CMK (cell line): ENCODE data around the gene SEZ6L.

Source experiments
- DNase-seq: peaks from one replicate; pipeline ENCODE4 v3.0.0-alpha.2; 2010; ENCODE audit warnings: low read depth

The SEZ6L gene

DNA sequence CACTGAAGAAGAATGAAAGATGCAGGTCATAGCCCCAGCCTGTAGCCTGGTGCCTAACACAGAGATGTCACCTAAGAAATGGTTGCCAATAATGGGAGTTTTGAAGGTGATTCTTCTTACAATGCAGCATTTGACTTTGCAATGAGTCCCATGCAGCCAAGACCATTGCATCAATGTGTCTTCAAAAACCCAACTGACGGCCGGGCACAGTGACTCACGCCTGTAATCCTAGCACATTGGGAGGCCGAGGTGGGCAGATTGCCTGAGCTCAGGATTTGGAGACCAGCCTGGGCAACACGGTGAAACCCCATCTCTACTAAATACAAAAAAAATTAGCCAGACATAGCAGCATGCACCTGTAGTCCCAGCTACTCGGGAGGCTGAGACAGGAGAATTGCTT, 170.5 kb downstream of the SEZ6L start:
- no peak for DNase-seq

DNA sequence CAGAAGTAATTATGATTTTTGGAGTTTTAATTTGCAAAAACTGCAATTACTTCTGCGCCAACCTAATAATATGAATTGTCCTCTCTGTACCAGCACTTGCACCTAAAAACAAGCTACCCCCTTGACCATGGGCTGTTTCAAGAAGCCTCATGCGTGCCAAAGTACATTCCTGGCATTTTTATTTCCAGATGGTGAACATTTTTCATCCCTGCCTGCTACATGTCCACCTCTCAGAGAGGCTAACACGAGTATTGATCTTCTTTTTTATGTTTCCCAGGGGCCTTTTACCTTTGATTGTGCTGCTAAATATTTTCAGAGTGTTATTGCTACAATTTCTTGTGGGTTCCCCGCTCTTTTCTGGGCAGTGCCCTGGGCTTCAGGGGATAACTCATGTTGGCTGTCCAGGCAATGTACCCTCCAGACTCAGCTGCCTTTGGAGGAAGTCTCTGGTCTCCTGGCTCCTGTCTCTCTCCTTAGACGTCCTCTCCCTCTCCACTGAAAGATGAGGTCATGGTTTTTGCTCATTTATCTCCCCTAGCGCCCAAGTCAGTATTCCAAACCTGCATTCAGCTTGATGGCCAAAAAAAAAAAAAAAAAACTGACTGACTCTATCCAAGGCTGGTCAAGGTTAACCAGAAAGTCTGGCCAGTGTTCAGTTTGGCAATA, 173.6 kb downstream of the SEZ6L start:
- no peak for DNase-seq

DNA sequence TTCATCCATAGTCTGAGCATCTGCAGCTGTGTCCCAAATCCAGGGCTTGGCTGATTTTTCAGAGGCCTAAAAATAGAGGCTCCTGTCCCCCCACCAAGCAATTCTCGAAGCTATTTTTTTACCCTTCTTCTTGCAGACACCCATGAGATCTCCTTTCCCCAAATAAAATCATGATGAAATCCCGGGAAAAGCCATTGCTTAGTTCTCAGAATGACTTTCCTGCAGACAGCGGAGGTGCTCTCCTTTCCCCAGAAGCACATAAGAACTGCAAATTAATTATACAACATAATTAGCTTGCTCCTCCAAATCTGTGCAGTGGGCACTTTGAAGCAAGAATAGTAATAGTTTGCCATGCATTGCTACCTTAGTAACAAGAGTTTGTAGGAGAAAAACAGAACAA, 176.2 kb downstream of the SEZ6L start:
- DNase-seq, result no peak

DNA sequence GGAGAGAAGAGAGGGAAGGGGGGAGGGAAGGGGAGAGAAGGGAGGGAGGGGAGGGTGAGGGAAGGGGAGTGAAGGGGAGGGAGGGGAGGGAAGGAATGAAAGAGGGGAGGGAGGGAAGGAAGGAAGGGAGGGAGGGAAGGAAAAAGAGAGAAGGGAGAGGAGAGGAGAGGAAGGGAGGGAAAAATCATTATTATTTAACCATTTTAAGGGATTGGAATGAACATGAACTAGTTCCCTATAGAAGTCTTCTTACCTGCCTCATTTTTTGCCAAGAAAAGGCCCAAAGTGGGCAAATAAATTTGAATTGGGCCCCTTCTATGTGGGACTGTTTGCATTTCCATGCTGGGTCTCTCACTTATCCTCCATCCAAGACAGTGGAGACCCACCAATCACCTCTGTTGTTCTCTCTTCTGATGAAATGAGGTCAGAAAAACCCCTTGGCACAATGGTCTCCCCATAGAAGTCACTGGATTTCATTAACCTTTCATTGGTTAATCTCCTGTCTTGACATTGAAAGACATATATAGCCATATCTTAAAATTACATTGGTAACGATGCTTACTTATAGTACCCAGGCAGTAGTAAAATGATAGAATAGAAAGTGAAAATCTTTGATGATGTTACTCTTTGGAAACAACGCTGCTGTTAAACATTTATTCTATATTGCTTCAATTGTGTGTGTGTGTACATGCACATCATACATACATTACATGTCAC, 179.7 kb downstream of the SEZ6L start:
- no peak for DNase-seq

DNA sequence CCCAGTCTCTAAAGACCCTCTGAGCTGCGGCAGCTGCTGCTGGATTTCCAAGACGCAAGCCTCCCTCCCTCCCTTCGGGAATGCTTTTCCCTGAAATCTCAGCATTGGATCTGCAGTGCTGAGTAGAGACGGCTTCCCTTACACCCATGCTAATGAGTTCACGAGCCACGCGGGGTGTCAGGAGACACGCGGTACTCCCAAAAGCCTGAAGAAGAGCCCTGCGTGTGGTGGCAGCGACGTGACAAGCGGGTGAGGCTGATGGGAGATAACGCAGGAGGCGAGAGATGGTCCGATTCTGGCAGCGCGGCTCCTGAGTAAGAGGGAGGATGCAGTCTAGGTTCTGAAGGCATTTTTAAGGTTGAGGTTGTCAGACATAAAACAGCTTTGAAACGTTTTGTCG, 185.4 kb downstream of the SEZ6L start:
- DNase-seq, result no peak

DNA sequence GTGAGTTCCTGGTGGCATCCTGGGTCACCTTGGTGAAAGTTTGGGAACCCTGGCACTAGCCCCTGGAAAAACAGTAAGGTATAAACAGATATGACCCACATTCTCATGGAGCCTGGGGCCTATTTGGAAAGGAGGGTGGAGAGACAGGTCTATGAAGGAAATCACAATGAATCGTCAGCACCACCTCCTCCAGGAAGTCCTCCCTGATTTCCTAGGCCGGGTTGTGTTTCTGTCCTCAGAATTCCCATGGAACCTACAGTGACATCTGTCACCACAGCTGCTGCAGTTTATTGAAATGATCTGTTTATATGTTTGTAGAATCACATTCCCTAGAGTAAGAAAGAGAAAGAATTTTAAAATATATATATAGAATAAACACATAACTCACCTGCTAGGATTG, 188.0 kb downstream of the SEZ6L start:
- DNase-seq, result no peak

DNA sequence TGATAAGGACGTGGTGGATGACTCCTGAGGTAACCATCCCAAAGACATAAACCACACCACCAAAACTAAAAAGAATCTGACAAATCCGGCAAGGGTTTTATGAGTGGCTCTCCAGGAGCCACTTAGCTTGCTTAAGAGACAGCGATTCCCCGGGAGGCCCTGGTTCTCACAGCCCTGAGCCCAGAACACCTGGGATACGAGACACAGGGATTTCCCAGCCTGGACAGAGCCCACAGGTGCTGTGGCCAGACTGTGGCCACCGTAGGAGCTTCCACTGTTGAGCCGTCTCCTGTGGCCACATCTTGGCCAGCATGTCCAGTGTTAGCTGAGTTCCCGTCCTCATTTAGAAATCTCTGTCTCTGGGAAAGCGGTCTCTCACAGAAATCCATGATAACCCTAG, 188.6 kb downstream of the SEZ6L start:
- no peak for DNase-seq

DNA sequence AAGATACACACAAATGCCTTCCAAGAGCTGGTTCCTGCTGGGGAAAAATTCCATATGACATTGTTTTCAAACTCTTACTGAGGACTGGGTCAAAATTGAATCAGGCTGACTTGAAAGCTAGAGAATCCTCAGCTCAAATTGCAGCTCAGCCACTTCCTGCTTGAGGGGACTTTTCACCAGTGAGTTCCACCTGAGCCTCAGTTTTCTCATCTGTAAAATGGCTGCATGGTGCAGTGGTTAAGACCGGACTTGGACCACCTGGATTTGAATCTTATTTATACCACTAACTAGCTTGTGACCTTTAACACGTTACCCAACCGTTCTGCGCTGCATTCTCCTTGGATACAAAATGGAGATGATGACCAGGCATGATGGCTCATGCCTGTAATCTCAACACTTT, 189.9 kb downstream of the SEZ6L start:
- no peak for DNase-seq

DNA sequence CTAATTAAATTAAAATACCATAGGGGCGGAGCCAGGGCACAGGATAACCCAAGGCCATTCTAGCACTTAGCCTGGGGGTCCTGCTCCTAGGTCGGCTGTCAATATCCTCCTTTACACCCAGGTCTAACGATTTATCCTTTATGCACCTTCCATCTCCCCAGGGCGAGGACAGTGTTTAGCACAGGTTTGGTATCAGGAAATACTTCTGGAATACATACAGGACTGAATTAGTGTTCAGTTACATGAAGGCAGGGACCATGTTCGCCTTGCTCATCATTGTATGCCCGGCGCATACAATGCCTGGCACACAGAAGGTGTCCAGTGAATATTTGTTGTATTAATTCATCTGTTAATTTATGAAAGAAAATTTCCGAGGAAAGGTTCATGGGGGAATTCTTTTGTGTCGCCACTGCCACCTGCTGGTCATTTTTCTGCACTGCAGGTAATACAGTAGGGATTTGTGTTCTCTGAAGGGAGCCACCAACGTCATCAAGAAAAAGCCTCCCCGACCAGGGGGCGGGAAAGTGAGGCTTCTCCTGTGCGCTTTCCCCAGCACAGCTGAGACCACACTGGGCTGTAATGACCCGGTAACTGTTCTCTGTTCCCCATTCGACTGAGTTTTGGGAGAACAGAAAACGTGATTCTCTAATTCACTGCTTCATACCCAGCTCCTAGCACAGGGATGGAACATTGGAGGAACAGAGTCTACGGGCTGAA, 191.1 kb downstream of the SEZ6L start:
- DNase-seq, result peak; percentile 42

DNA sequence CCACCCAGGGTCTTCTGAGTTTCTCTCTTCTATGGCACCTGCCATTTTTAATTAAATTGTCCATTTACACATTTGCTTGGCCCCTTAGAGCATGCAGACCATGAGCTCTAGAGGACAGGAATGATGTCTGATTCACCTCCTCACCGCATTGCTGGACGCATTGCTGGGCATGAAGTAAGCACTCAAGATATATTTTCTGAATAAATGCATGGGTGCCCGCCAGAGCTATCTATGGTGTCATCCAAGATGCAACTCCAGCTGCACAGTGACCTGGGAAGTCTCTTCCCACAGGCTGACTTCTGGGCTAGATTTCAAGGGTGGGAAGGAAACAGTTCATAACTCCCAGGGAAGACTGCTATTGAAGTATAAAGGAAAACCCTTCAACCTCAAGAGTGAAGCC, 193.2 kb downstream of the SEZ6L start:
- no peak for DNase-seq

DNA sequence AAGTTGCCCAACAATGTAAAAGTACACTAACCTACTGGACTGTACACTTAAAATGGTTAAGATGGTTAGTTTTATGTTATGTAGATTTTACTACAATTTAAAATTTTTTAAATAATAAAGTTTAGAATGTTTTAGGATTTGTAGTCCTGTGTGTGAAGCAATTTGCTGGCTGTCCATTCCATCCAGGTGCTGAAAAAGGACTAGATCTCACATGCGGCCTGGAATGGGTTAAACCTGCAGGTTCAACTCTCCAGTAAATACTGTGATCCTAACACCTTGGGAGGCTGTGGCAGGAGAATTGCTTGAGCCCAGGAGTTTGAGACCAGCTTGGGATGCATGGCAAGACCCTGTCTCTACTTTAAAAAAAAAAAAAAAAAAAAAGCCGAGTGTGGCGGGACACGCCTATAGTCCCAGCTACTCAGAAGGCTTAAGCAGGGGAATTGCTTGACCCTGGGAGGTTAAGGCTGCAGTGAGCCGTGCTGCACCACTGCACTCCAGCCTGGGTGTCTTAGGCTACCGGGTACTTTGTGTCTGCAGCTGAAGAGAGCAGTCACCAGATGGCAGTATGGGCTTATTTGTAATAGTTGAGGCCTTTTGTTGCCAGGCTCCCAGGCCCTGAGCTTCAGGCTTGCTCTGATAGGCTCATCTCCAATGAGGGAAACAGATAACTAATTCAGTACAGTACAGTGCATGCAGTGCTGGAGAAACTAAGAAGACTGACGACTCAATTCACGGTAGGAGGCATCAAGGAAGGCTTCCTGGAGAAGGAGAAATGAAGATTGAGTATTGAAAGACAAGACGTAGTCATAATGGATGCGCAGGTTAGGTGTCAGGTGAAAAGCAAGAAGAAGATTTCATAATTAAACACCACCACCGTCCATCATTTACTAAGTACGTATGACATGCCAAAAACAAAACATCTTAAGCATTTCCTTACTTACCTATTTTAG, 195.1 kb downstream of the SEZ6L start:
- peak; percentile 32 for DNase-seq

DNA sequence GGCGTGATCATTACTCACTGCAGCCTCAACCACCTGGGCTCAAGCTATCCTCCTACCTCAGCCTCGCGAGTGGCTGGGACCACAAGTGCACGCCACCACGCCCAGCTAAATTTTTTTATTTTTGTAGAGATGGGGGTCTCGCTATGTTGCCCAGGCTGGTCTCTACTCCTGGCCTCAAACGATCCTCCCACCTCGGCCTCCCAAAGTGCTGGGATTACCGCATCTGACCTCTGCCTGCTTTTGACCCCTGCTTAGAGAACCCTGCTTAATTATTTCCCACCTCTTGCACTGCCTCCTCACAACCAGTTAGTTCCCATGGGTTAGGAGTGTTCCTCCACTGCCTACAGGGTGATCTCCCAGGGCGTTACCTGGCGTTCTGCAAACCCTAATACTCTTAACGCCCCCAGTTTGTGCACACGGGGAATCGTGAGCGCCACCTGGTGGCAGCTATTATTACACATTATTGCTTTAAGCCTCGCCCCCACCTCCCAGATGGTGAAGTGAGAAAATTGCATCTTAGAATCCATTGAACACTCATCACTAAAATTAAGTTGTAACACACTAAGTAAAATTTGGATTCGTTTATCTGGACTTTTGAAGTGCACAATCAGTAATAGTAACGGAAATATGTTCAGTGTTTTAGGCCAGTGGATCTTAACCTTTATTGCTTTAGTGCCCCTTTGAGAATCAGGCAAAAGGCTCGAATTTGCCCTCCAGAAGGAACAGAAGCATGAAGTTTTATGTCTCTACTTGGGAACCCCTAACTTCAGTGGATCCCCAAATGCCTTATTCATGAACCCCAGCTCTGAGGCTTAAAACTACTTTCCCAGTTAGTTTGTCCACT, 198.4 kb downstream of the SEZ6L start:
- peak; percentile 36 for DNase-seq

DNA sequence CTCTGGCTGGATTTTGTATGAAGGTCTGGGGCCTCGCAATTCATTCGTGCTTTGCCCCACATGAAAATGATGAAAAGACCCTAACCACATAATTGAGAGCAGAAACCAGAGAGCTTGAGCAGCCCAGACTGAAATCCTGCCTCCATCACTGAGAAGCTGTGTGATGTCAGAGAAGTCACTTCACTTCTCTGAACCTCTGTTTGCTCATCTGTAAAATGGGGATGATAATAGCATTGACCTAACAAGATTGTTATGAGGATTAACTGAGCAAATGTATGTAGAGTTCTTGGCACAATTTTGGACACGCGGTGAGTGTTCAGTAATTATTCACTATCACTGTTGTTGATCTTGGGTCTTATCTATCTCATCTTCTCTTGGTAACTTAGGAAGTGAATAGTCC, 203.6 kb downstream of the SEZ6L start:
- DNase-seq, result no peak

DNA sequence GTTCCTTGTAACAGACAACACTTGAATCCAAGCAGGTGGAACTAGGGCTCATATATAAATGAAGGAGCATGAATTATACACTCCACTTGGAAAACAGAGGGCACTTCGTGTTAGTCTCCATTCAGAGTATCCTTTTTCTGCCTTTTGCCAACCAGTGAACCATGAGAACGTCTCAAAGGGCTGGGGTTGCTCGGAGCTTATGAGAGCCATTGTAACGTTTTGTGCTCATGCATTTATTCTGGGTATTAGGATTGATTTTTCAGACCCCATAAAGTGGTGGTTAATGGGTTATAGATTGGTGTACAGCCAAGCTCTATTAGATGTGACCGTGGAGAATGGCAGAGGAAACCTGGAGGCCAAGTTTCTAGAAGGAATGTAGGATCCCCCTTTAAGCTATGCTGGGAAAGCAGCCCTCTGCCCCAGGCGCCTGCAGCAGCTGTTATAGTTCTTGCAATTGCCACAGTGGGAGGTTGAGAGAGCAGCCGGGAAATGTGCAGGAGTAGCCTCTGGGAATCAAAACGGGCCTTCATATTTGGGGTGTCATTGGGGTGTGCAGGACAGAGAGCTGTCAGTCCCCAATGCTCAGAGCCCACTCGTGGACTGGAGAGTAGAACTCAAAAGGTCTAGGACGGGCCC, 205.2 kb downstream of the SEZ6L start:
- no peak for DNase-seq

DNA sequence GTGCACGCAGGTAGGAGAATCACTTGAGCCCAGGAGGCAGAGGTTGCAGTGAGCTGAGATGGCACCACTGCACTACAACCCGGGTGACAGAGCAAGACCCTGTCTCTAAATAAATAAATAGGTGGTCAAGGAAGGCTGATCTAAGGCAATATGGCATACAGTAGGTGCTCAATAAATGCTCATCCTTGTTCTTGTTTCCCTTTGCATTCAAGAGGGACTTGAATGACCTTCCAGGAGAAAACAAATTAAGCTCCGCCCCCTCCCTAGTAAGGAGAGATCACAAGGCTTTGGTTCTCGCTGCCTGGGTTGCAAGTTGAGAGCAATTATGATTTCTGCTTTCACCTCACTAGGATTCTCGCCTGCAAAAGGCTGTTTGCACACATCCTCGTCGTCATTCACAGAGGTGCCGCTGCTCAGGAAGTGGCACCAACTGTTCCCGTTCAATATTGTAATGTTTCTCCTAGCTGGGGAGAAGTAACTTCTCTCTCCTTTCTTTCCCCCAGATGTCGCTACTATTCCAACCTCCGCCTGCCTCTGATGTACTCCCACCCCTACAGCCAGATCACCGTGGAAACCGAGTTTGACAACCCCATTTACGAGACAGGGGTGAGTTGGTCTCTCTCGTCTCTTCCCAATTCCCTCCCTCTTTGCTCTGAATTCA, 208.0 kb downstream of the SEZ6L start:
- DNase-seq, result no peak

DNA sequence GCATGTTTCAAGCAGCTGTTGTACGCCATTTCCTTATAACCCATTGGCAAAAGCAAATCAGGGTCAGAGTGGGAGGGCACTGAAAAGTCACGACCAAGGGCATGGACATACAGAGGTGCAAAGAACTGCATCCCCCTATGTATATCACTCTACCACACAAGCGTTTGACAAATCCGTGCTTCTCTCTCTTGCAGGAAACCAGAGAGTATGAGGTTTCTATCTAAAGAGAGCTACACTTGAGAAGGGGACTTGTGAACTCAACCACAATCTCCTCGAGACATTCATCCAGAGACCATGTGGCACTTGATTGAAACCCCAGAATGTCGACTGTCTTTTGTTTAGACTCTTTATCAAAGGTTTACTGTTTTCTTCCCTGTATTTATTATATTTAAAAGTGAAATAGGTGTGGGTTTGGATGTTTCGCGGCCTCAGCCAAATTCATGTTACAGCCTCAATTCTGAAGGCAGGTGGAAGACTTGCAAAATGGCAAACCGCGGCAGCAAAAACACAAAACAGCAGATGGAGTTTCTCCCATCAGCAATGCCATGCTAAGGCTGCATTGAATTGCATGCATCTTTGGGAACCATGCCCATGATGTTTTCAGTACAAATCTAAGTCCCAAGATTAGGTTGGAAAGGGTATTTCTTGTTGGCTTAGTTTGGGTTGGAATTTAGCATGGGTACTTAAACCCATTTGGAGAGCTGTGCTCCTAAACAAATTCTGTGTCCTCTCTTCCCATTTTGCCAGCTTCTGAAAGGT, 211.0 kb downstream of the SEZ6L start:
- no peak for DNase-seq

DNA sequence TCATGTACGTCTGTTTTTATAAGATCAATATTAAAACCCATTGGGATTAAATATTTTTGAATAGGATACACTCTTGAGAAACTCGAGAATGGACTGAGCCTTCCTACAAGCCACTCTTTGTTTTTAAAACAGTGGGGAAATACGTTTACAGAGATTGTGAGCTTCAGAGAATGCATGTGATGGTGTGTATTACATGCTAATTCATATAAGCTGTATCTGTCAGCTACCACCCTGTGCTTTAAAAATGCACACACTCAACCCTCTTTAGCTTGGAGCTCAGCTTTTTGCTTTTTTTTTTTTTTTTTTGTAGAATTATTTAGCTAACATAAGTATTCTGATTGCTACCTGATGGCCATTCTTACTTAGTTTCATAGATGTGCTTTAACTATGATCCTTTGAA, 213.5 kb downstream of the SEZ6L start:
- no peak for DNase-seq

DNA sequence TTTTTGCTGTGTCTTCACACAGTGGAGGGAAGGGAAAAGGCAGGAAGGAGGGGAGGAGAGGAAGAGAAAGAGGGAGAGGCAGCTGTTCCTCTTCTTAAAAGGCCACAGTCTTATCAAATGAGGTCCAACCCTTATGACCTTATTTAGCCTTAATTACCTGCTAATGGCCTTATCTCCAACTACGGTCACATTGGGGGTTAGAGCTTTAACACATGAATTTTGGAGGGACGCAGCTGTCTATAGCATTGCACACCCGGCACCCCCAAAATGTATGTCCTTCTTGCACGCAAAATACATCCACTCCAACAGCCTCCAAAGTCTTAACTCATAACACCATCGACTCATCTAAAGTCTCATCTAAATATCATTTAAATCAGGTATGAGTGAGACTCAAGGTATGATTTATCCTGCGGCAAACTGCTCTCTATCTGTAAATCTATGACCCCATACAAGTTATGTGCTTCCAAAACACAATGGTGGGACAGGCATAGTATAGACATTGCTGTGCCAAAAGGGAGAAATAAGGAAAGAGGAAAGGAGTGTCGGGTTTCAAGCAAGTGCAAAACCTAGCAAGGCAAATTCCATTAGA, 214.8 kb downstream of the SEZ6L start:
- DNase-seq, result no peak

DNA sequence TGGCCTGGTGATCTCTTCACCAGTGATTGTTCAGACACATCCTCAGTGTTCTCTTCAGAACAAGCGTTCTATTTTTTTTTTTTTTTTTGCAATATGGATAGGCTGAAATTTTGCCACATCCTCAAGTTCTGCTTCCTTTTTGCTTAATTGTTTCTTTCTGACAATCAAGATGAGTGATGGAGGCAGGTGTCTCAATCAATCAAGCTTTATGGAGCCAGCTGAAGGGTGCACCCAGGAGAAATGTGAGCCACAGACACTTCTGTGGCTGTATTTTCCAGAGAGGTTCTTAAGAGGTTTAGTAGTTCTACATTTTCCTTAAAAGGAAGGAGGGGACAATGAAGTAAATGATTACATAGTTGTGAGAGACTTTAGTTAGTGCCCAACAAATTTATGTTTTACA, 215.9 kb downstream of the SEZ6L start:
- DNase-seq, result no peak
